A549 (cell line): ENCODE data around the gene OR52N4. TPM values are rescaled to one million over a fixed set of nuclear protein-coding genes. Genes with fewer than 3 reads are reported as not detected.
"Not testable (repeated sequence)": the region's sequence is repeated elsewhere in the genome, so short reads cannot be mapped to it uniquely, and the experiment has no call there.

Experiments used
- ATAC-seq, 2 experiments: fragments of 200-7000 bp in 1 of 2; fragments of >200 bp in 1 of 2; cut with Nextera tagmentation in 1 of 2; cut with Tn5 transposase in 1 of 2; 3 replicates each; pipeline versions ENCODE4 v1.8.0 to v1.9.1; 2018 to 2020; ENCODE audit warnings: mild to moderate bottlenecking in 1 of 2, moderate library complexity in 1 of 2
- CTCF ChIA-PET: fragments of 300-600 bp; sonication (Branson Sonifier 250); formaldehyde crosslinking; extraction: SDS; loops from one replicate; lab custom pipeline; 2021; ENCODE audit warnings: antibody characterized with exemption, inconsistent platforms; lab: Yijun Ruan, JAX
- POLR2A ChIA-PET: fragments of 350-600 bp; formaldehyde crosslinking; extraction: SDS; loops from one replicate; lab custom pipeline; 2021; ENCODE audit warnings: antibody characterized with exemption, inconsistent platforms; lab: Yijun Ruan, JAX
- DNase-seq, 2 experiments: peaks; one replicate each; pipeline versions ENCODE4 v3.0.0 to v3.0.0-alpha.2; 2011 to 2016; ENCODE audit warnings: low read depth in 1 of 2, low spot score in 1 of 2
- FAIRE-seq: peaks from 2 replicates; lab custom pipeline; 2011; peaks lifted over from hg19 to GRCh38; lab: Jason Lieb, UNC
- H3K27ac ChIP-seq, 2 experiments: fragments of >200 bp; sonication (Bioruptor Twin); formaldehyde crosslinking; 3 replicates each; pipeline ENCODE4 v1.5.1; 2016 to 2017
- H3K4me1 ChIP-seq: fragments of >200 bp; sonication (Bioruptor Twin); formaldehyde crosslinking; 3 replicates; pipeline ENCODE4 v1.6.1; 2016
- H3K4me2 ChIP-seq: fragments of >200 bp; sonication (Bioruptor Twin); formaldehyde crosslinking; 3 replicates; pipeline ENCODE4 v1.6.1; 2016
- H3K4me3 ChIP-seq: fragments of >200 bp; sonication (Bioruptor Twin); formaldehyde crosslinking; 3 replicates; pipeline ENCODE4 v1.5.1; 2016
- H3K9me3 ChIP-seq: fragments of >200 bp; sonication (Bioruptor Twin); formaldehyde crosslinking; 3 replicates; pipeline ENCODE4 v1.6.1; 2016
- BHLHE40 ChIP-seq: IDR thresholded peaks from 2 replicates; pipeline ENCODE4 v1.6.1; 2012; ENCODE audit warnings: low read depth, low read length, inconsistent platforms
- CBX2 ChIP-seq: fragments of 200-600 bp; sonication (generic); IDR thresholded peaks from 2 replicates; pipeline ENCODE4 v1.6.1; 2016; ENCODE audit warnings: low read depth, mild to moderate bottlenecking, borderline replicate concordance
- FOSB ChIP-seq: fragments of 250-450 bp; sonication (Bioruptor Pico); IDR thresholded peaks from 2 replicates; pipeline ENCODE4 v1.5.0; 2020; ENCODE audit warnings: mild to moderate bottlenecking, moderate library complexity
- FOXS1 ChIP-seq: fragments of 250-450 bp; sonication (Bioruptor Pico); IDR thresholded peaks from 2 replicates; pipeline ENCODE4 v1.5.0; 2020; ENCODE audit warnings: mild to moderate bottlenecking, moderate library complexity
- HDAC2 ChIP-seq: fragments of 200-600 bp; sonication (generic); IDR thresholded peaks from 2 replicates; pipeline ENCODE4 v1.6.1; 2016
- HEYL ChIP-seq: fragments of 250-450 bp; sonication (Bioruptor Pico); IDR thresholded peaks from 2 replicates; pipeline ENCODE4 v1.8.0; 2021; ENCODE audit warnings: mild to moderate bottlenecking, moderate library complexity
- HOXB13 ChIP-seq: fragments of 250-450 bp; sonication (Bioruptor Pico); IDR thresholded peaks from 2 replicates; pipeline ENCODE4 v1.5.0; 2020; ENCODE audit warnings: low read depth, mild to moderate bottlenecking, moderate library complexity
- HOXB5 ChIP-seq: fragments of 250-450 bp; sonication (Bioruptor Pico); IDR thresholded peaks from 2 replicates; pipeline ENCODE4 v1.5.0; 2020; ENCODE audit warnings: mild to moderate bottlenecking, moderate library complexity
- KDM1A ChIP-seq: fragments of 200-600 bp; sonication (generic); IDR thresholded peaks from 2 replicates; pipeline ENCODE4 v1.6.1; 2016; ENCODE audit warnings: low read depth, mild to moderate bottlenecking
- MAFK ChIP-seq: fragments of 450-650 bp; IDR thresholded peaks from 2 replicates; pipeline ENCODE4 v1.6.1; 2014; ENCODE audit not compliant: partially characterized antibody
- MAZ ChIP-seq: fragments of 150-350 bp; IDR thresholded peaks from 2 replicates; pipeline ENCODE4 v1.6.1; 2014; ENCODE audit warnings: antibody characterized with exemption, low read depth, low read length, borderline replicate concordance
- NR3C1 ChIP-seq: fragments of >200 bp; sonication (Bioruptor Twin); formaldehyde crosslinking; IDR thresholded peaks from 3 replicates; pipeline ENCODE4 v1.6.1; 2017
- RAD21 ChIP-seq, 2 experiments: fragments of >200 bp in 1 of 2; sonication (Bioruptor Twin) in 1 of 2; formaldehyde crosslinking in 1 of 2; IDR thresholded peaks in 1 of 2; conservative IDR thresholded peaks in 1 of 2; 2 replicates in 1 of 2; 3 replicates in 1 of 2; pipeline ENCODE4 v1.6.1; 2012 to 2018; ENCODE audit warnings: inconsistent platforms in 1 of 2
- RFX5 ChIP-seq: fragments of 450-650 bp; IDR thresholded peaks from 2 replicates; pipeline ENCODE4 v1.7.1; 2014; ENCODE audit warnings: antibody characterized with exemption, mild to moderate bottlenecking, moderate library complexity
- RNF2 ChIP-seq: fragments of 200-600 bp; sonication (generic); IDR thresholded peaks from 2 replicates; pipeline ENCODE4 v1.6.1; 2016; ENCODE audit warnings: low read depth, mild to moderate bottlenecking, antibody characterized with exemption, moderate library complexity, borderline replicate concordance
- SMC3 ChIP-seq: fragments of >200 bp; sonication (Bioruptor Twin); formaldehyde crosslinking; IDR thresholded peaks from 3 replicates; pipeline ENCODE4 v1.6.1; 2018; ENCODE audit warnings: inconsistent platforms
- WGBS: methylation state at CpG from one replicate; pipeline ENCODE4 v1.1.6; 2017; ENCODE audit errors: missing lambda C conversion rate; 5-methylcytosine and 5-hydroxymethylcytosine counted together
- polyA plus RNA-seq, 4 experiments: library from polyadenylated mRNA; depleted of rRNA in 3 of 4; stranded (reverse); fragments of >200 nt; fragmentation: RNase III in 1 of 4; extraction: RNeasy Plus Mini Kit Qiagen cat#74134 plus additional on column Dnase treatment in 1 of 4; gene quantifications; 2 replicates in 3 of 4; 3 replicates in 1 of 4; pipeline ENCODE4 v1.2.3, GENCODE V29; 2011 to 2017
- TF ChIP-seq, protein P1 (sequence below): fragments of >200 bp; sonication (Bioruptor Twin); formaldehyde crosslinking; IDR thresholded peaks from 3 replicates; pipeline ENCODE4 v1.5.1; 2016
- TF ChIP-seq, protein P2 (sequence below): IDR thresholded peaks from 2 replicates; pipeline ENCODE4 v1.6.1; 2012

Gene OR52N4
- polyA plus RNA-seq, 2 of the 4 experiments (the other 2 are of a cell fraction), result not detected

DNA sequence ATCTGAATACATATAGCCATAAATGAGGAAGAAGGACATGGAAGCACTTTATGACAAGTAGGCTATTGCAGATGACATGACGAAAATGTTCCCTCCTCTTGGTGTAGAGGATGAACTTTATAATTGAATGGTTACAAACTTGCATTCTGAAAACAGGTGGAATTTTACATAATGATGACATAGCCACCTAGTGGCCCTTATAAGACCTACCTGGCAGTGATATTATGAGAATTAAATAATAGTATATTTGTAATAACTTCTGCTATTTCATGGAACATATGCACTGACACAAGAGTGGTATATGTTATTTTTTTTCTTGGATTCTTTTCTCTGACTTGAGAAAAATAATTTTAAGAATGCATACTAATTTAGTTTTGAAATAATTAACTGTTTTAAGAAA, 41.5 kb upstream of the OR52N4 start:
- WGBS, result 11% methylated on average over 1 of the region's 1 CpG
- Histone ChIP-seq H3K9me3 (no peaks in the 10 kb centered on the region), H3K4me2 (no peak overlapping the region), H3K27ac (no peak overlapping the region), H3K4me1 (no peaks in the 10 kb centered on the region), H3K4me3 (no peak overlapping the region)
- ChIA-PET POLR2A (no interaction called here), CTCF (interaction anchor here (0.8 to 3.6 kb wide), 8 partner anchors 11 to 113 kb away, joined by 3 to 17 read pairs (median 6); partner anchors contain the start of gene TRIM5)
- ATAC-seq, result peak in 1 of 2 experiments; percentile 68; a peak in 4 of 6 replicates
- DNase-seq, result peak; percentile 18 to 19
- no peak for TF ChIP-seq MAZ
- TF ChIP-seq NR3C1, result no peak
- peak; percentile 68 to 70 for TF ChIP-seq RAD21 (conservative IDR thresholded peaks at IDR 0.05 in 1 of 2, IDR thresholded peaks at IDR 0.05 in 1 of 2)
- TF ChIP-seq SMC3, result peak; percentile 59; the same call in 2 of the 3 replicates
- TF ChIP-seq, protein P1, sequence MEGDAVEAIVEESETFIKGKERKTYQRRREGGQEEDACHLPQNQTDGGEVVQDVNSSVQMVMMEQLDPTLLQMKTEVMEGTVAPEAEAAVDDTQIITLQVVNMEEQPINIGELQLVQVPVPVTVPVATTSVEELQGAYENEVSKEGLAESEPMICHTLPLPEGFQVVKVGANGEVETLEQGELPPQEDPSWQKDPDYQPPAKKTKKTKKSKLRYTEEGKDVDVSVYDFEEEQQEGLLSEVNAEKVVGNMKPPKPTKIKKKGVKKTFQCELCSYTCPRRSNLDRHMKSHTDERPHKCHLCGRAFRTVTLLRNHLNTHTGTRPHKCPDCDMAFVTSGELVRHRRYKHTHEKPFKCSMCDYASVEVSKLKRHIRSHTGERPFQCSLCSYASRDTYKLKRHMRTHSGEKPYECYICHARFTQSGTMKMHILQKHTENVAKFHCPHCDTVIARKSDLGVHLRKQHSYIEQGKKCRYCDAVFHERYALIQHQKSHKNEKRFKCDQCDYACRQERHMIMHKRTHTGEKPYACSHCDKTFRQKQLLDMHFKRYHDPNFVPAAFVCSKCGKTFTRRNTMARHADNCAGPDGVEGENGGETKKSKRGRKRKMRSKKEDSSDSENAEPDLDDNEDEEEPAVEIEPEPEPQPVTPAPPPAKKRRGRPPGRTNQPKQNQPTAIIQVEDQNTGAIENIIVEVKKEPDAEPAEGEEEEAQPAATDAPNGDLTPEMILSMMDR, result peak; percentile 58
- TF ChIP-seq HOXB5, result no peak
- TF ChIP-seq RNF2, result no peak
- FAIRE-seq, result no peak

DNA sequence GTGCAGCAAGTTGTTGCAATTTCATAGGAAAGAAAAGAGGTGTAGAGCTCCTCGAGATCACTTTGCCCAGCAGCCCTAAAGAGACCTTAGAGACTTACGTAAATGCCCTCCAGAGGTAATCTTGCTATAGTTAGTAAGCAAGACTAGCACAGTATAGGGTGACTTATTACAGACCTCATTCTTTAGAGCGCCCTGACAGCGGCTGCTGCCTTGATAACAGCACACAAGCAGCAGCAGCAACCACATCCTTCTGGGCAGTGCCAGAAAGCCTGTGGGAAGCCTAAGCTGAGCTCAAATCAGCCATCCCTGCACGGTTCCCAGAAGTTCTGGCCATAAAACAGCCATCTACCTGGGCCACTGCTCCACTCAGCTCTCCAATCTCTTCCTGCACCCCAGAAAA, 40.3 kb upstream of the OR52N4 start:
- ChIA-PET POLR2A (no interaction called here), CTCF (interaction anchor here (0.8 to 3.6 kb wide), 7 partner anchors 10 to 238 kb away, joined by 3 to 17 read pairs (median 5); partner anchors contain the start of gene TRIM5)
- Histone ChIP-seq H3K4me3 (no peak overlapping the region), H3K9me3 (no peaks in the 10 kb centered on the region), H3K4me2 (no peak overlapping the region), H3K4me1 (no peaks in the 10 kb centered on the region), H3K27ac (no peak overlapping the region)
- ATAC-seq (peak in 1 of 2 experiments; percentile 34; a peak in 2 of 6 replicates), FAIRE-seq (no peak), DNase-seq (no peak)
- TF ChIP-seq BHLHE40 (no peak), RFX5 (no peak), KDM1A (no peak)
- TF ChIP-seq, all 56 proteins: peak for 0
- WGBS, result 39% methylated on average over 5 of the region's 5 CpGs

DNA sequence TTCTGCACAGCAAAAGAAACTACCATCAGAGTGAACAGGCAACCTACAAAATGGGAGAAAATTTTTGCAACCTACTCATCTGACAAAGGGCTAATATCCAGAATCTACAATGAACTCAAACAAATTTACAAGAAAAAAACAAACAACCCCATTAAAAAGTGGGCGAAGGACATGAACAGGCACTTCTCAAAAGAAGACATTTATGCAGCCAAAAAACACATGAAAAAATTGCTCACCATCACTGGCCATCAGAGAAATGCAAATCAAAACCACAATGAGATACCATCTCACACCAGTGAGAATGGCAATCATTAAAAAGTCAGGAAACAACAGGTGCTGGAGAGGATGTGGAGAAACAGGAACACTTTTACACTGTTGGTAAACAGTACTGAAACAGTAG, 37.5 kb upstream of the OR52N4 start:
- ATAC-seq, DNase-seq, H3K4me2 ChIP-seq, H3K27ac ChIP-seq, H3K9me3 ChIP-seq, POLR2A ChIA-PET, H3K4me3 ChIP-seq, FAIRE-seq, CTCF ChIA-PET, H3K4me1 ChIP-seq: not testable (repeated sequence)
- 53% methylated on average over 1 of the region's 1 CpG for WGBS

DNA sequence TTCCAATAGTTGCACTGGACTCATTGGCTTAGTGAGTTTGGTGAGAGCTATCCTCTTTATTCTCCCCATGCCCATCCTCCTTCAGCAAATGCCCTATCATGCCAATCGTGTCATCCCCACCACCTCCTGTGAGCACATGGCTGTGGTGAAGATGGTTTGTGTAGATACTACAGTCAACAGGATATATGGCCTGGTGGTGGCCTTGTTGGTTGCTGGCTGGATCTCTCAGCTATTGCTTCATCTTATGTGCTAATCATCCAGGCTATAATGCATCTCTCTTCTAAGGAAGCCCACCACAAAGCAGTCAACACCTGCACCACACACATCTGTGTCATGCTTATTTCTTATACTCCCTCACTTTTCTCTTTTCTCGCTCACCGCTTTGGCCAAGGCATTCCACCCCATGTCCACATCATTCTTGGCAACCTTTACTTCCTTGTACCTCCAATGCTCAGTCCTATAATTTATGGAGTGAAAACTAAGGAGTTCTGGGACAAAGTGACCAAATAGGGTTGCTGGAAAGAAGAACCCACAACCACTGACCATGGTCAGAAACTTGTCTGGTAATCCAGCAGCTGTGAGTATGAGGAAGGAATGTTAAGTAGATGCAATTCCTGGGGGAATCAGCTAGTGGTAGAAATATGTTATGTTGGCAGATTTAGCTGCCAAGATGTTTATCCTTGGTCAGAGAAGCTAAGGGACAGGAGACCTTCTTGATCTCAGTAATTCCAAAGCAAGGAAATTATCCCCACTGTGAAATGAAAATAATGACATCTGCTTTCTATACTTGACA, 34.1 kb upstream of the OR52N4 start:
- FAIRE-seq, result no peak
- ChIA-PET CTCF (interaction anchor here (1.1 kb wide), 1 partner anchor 28 kb away, joined by 3 read pairs; no protein-coding TSS in a partner anchor), POLR2A (no interaction called here)
- Histone ChIP-seq H3K27ac (no peak overlapping the region), H3K4me3 (no peak overlapping the region), H3K4me2 (no peak overlapping the region), H3K4me1 (no peaks in the 10 kb centered on the region), H3K9me3 (no peaks in the 10 kb centered on the region)
- no peak for DNase-seq
- no peak for TF ChIP-seq MAFK
- 46% methylated on average over 3 of the region's 3 CpGs for WGBS
- no peak for ATAC-seq

DNA sequence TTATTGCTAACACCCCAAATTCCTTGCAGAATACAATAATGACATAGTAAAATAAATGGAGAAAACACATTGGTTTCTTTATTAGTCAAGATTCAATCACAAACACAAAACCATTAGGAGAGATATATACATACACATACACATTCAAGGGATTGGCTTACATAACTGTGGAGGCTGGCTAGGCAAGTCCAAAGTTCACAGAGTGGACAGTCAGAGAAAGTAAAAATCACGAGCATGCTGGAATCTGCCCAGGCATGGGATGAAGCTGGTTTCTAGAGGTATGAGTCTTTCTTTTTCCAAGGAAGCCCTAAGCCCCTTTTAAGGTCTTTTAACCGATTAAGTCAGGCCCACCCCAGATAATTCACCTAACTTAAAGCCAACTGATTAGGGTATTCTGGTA, 31.4 kb upstream of the OR52N4 start:
- ATAC-seq, result no peak
- no peak overlapping the region for H3K4me2 ChIP-seq
- DNase-seq, result no peak
- no peak overlapping the region for H3K27ac ChIP-seq
- ChIA-PET CTCF (interaction anchor here (1.6 kb wide), 1 partner anchor 10 kb away, joined by 5 read pairs; no protein-coding TSS in a partner anchor), POLR2A (no interaction called here)
- 8% methylated on average over 2 of the region's 2 CpGs for WGBS
- no peaks in the 10 kb centered on the region for H3K4me1 ChIP-seq
- TF ChIP-seq, protein P2, sequence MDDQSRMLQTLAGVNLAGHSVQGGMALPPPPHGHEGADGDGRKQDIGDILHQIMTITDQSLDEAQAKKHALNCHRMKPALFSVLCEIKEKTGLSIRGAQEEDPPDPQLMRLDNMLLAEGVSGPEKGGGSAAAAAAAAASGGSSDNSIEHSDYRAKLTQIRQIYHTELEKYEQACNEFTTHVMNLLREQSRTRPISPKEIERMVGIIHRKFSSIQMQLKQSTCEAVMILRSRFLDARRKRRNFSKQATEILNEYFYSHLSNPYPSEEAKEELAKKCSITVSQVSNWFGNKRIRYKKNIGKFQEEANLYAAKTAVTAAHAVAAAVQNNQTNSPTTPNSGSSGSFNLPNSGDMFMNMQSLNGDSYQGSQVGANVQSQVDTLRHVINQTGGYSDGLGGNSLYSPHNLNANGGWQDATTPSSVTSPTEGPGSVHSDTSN, result no peak
- no peak for TF ChIP-seq HDAC2
- TF ChIP-seq FOSB (CRISPR knock-in tag), result no peak
- no peak for TF ChIP-seq BHLHE40
- TF ChIP-seq CBX2, result no peak
- no peak for TF ChIP-seq FOXS1
- no peak for TF ChIP-seq HOXB13 (CRISPR knock-in tag)
- no peak for TF ChIP-seq HEYL (CRISPR knock-in tag)
- no peaks in the 10 kb centered on the region for H3K9me3 ChIP-seq
- H3K4me3 ChIP-seq, result no peak overlapping the region
- FAIRE-seq, result no peak
